ENCODE measurements around the gene PLD2. TPM values are rescaled to one million over a fixed set of nuclear protein-coding genes. Genes with fewer than 3 reads are reported as not detected.

Gene PLD2
- total RNA-seq, 2 donors from 2014 or later = 25.7 to 41.5 TPM

- Histone ChIP-seq H3K36me3 (replicated peaks in 1 of 2; ENCODE audit: insufficient read depth in 1 of 2, low read depth in 2 of 2) (no peaks in the 10 kb centered on the region), H3K4me1 (peaks cover 44% of the 10 kb centered on the region), H3K4me3 (peak within 1 kb of the TSS; percentile 71 to 82), H3K27me3 (no peaks in the 10 kb centered on the region), H3K27ac (peak within 1 kb of the TSS; percentile 78 to 96 (median 96)), H3K9me3 (no peaks in the 10 kb centered on the region)
- TF ChIP-seq POLR2A (IDR thresholded peaks at IDR 0.05) (peak; percentile 67 to 83 (median 68)), CTCF (IDR thresholded peaks at IDR 0.05) (no peak)
- intact Hi-C loops (cut with DNase I) = no loop called here
- DNase-seq (peak; percentile 89 to 92 (median 91)), ATAC-seq (peak; percentile 98)
- WGBS, 2 donors = 0% methylated on average over 32 to 66 of the region's 91 CpGs
These were observed 26.4 kb downstream of the PLD2 start, which contains the start of gene MINK1 for GRCh38 chr17:4833178-4833940. TSS of gene MINK1 (plus strand) at chr17:4833340. CDS start at chr17:4833584, 244 bp downstream.

GRCh38 chr17:4833941-4834680 is 27.2 kb downstream of the PLD2 start:
- intact Hi-C loops (cut with DNase I) = no loop called here
- H3K27me3 ChIP-seq = no peaks in the 10 kb centered on the region
- H3K4me1 ChIP-seq = peaks cover 47% of the 10 kb centered on the region
- WGBS, 2 donors = 1 to 5% methylated on average over 15 of the region's 15 CpGs
- ATAC-seq (peak; percentile 6), DNase-seq (peak; percentile 17 to 42 (median 32))
- H3K36me3 ChIP-seq (replicated peaks in 1 of 2; ENCODE audit: insufficient read depth in 1 of 2, low read depth in 2 of 2) = no peaks in the 10 kb centered on the region
- H3K4me3 ChIP-seq = peak overlapping the region; percentile 71 to 82
- TF ChIP-seq POLR2A (IDR thresholded peaks at IDR 0.05) (no peak), CTCF (IDR thresholded peaks at IDR 0.05) (no peak)
- H3K9me3 ChIP-seq = no peaks in the 10 kb centered on the region
- H3K27ac ChIP-seq = peak overlapping the region; percentile 78 to 96 (median 96)

GRCh38 chr17:4834681-4835020 is 27.7 kb downstream of the PLD2 start:
- Histone ChIP-seq H3K4me1 (peaks cover 47% of the 10 kb centered on the region), H3K9me3 (no peaks in the 10 kb centered on the region), H3K27me3 (no peaks in the 10 kb centered on the region), H3K36me3 (replicated peaks in 1 of 2; ENCODE audit: insufficient read depth in 1 of 2, low read depth in 2 of 2) (no peaks in the 10 kb centered on the region), H3K27ac (peak overlapping the region; percentile 78 to 96 (median 96)), H3K4me3 (no peak overlapping the region)
- 0 to 21% methylated on average over 3 to 4 of the region's 4 CpGs for WGBS, 2 donors
- intact Hi-C loops (cut with DNase I) = no loop called here
- DNase-seq (peak; percentile 35 to 70 (median 56)), ATAC-seq (no peak)
- TF ChIP-seq POLR2A (IDR thresholded peaks at IDR 0.05) (no peak), CTCF (IDR thresholded peaks at IDR 0.05) (no peak)

GRCh38 chr17:4836221-4836620 is 29.3 kb downstream of the PLD2 start:
- H3K4me3 ChIP-seq = no peak overlapping the region
- H3K36me3 ChIP-seq (replicated peaks in 1 of 2; ENCODE audit: insufficient read depth in 1 of 2, low read depth in 2 of 2) = no peaks in the 10 kb centered on the region
- 75 to 81% methylated on average over 4 of the region's 4 CpGs for WGBS, 2 donors
- no peaks in the 10 kb centered on the region for H3K27me3 ChIP-seq
- TF ChIP-seq CTCF (IDR thresholded peaks at IDR 0.05) (no peak), POLR2A (IDR thresholded peaks at IDR 0.05) (no peak)
- ATAC-seq = no peak
- peaks cover 47% of the 10 kb centered on the region for H3K4me1 ChIP-seq
- intact Hi-C loops (cut with DNase I) = no loop called here
- peak overlapping the region in 1 of 4 donors; percentile 96 for H3K27ac ChIP-seq
- DNase-seq = no peak
- no peaks in the 10 kb centered on the region for H3K9me3 ChIP-seq

All from body of pancreas (tissue), 4 donors.